K562 (cell line): Measurements from ENCODE around the gene ADK. TPM values are rescaled to one million over a fixed set of nuclear protein-coding genes. Genes with fewer than 3 reads are reported as not detected.

Experiments
- NCOA6 ChIP-seq: fragments of 450-650 bp; IDR thresholded peaks from 2 replicates; pipeline ENCODE4 v1.6.1; 2017; ENCODE audit warnings: mild to moderate bottlenecking
- PHF8 ChIP-seq: fragments of 200-600 bp; sonication (generic); IDR thresholded peaks from 2 replicates; pipeline ENCODE4 v1.6.1; 2012; ENCODE audit warnings: mixed run types, mild to moderate bottlenecking, inconsistent platforms, low read length, moderate library complexity, borderline replicate concordance
- SMAD1 ChIP-seq: fragments of 150-350 bp; IDR thresholded peaks from 2 replicates; pipeline ENCODE4 v1.6.1; 2014; ENCODE audit warnings: low read length, low read depth; ENCODE audit not compliant: partially characterized antibody
- SMARCA5 ChIP-seq: fragments of 450-650 bp; IDR thresholded peaks from 2 replicates; pipeline ENCODE4 v1.6.1; 2016
- TSHZ1 ChIP-seq: fragments of 250-450 bp; sonication (Bioruptor Pico); IDR thresholded peaks from 2 replicates; pipeline ENCODE4 v1.4.0; 2020; ENCODE audit warnings: mild to moderate bottlenecking, moderate library complexity
- ZNF197 ChIP-seq: fragments of 200-800 bp; sonication (Bioruptor generic); IDR thresholded peaks from 2 replicates; pipeline ENCODE4 v1.6.1; 2016; ENCODE audit warnings: low read depth, missing genetic modification characterization, missing compliant biosample characterization
- ZNF512 ChIP-seq: IDR thresholded peaks from 2 replicates; pipeline ENCODE4 v1.6.1; 2016; ENCODE audit warnings: missing genetic modification characterization, missing compliant biosample characterization
- polyA plus RNA-seq, 8 experiments: library from polyadenylated mRNA; depleted of rRNA in 4 of 8; stranded (reverse) in 5 of 8; unstranded in 3 of 8; fragments of >200 nt; fragmentation: Nextera tagmentation in 2 of 8; fragmentation: Illumina TruSeq in 1 of 8; extraction: Ambion mirVana in 2 of 8; extraction: Trizol in 1 of 8; gene quantifications; 2 replicates each; pipeline versions ENCODE4 v1.2.1 to v1.2.3, GENCODE V29; 2011 to 2014; ENCODE audit warnings: inconsistent platforms in 1 of 8, missing spikeins in 1 of 8
- total RNA-seq, 7 experiments: library from RNA; depleted of rRNA in 6 of 7; stranded (reverse); fragments of >200 nt in 6 of 7; fragmentation: Illumina TruSeq in 2 of 7; extraction: Trizol in 2 of 7; gene quantifications; 2 replicates each; pipeline versions ENCODE4 v1.2.1 to v1.2.3, GENCODE V29; 2011 to 2021; ENCODE audit warnings: low replicate concordance in 1 of 7
- TF ChIP-seq, protein P1 (sequence below): fragments of 450-650 bp; IDR thresholded peaks from 2 replicates; pipeline ENCODE4 v1.6.1; 2017; ENCODE audit warnings: antibody characterized with exemption, mild to moderate bottlenecking

Gene ADK
- total and polyA plus RNA-seq, 9 of the 15 experiments (the other 6 are each of a cell fraction or from before 2014, with no cell fraction given), result 54.2 to 97.8 (median 73.6) TPM

- TF ChIP-seq TSHZ1 (no peak), ZNF197 (no peak), SMAD1 (no peak), ZNF512 (no peak), SMARCA5 (no peak), PHF8 (no peak), NCOA6 (no peak)
- TF ChIP-seq, protein P1, sequence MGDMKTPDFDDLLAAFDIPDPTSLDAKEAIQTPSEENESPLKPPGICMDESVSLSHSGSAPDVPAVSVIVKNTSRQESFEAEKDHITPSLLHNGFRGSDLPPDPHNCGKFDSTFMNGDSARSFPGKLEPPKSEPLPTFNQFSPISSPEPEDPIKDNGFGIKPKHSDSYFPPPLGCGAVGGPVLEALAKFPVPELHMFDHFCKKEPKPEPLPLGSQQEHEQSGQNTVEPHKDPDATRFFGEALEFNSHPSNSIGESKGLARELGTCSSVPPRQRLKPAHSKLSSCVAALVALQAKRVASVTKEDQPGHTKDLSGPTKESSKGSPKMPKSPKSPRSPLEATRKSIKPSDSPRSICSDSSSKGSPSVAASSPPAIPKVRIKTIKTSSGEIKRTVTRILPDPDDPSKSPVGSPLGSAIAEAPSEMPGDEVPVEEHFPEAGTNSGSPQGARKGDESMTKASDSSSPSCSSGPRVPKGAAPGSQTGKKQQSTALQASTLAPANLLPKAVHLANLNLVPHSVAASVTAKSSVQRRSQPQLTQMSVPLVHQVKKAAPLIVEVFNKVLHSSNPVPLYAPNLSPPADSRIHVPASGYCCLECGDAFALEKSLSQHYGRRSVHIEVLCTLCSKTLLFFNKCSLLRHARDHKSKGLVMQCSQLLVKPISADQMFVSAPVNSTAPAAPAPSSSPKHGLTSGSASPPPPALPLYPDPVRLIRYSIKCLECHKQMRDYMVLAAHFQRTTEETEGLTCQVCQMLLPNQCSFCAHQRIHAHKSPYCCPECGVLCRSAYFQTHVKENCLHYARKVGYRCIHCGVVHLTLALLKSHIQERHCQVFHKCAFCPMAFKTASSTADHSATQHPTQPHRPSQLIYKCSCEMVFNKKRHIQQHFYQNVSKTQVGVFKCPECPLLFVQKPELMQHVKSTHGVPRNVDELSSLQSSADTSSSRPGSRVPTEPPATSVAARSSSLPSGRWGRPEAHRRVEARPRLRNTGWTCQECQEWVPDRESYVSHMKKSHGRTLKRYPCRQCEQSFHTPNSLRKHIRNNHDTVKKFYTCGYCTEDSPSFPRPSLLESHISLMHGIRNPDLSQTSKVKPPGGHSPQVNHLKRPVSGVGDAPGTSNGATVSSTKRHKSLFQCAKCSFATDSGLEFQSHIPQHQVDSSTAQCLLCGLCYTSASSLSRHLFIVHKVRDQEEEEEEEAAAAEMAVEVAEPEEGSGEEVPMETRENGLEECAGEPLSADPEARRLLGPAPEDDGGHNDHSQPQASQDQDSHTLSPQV, result no peak
Observed at GRCh38 chr10:74306227-74306982, 155.4 kb downstream of the ADK start (continued).
